Glutamatergic neuron (in vitro differentiated cells): Measurements from ENCODE around the gene PECR. TPM values are rescaled to one million over a fixed set of nuclear protein-coding genes. Genes with fewer than 3 reads are reported as not detected.

Experiments used
- DNase-seq: peaks from one replicate; pipeline ENCODE4 v3.0.0; 2022
- H3K27ac Mint-ChIP-seq: one replicate; pipeline ENCODE4 v1.8.0; 2020; ENCODE audit warnings: mild to moderate bottlenecking, mixed read lengths, inconsistent platforms; ENCODE audit not compliant: unreplicated experiment
- H3K27me3 Mint-ChIP-seq: one replicate; pipeline ENCODE4 v1.8.0; 2020; ENCODE audit warnings: mild to moderate bottlenecking, moderate library complexity, mixed read lengths, inconsistent platforms; ENCODE audit not compliant: unreplicated experiment
- H3K36me3 Mint-ChIP-seq: one replicate; pipeline ENCODE4 v1.8.0; 2020; ENCODE audit warnings: mild to moderate bottlenecking, mixed read lengths, inconsistent platforms; ENCODE audit not compliant: unreplicated experiment
- H3K4me1 Mint-ChIP-seq: one replicate; pipeline ENCODE4 v1.8.0; 2020; ENCODE audit warnings: mild to moderate bottlenecking, low read depth, mixed read lengths, inconsistent platforms; ENCODE audit not compliant: unreplicated experiment
- H3K4me3 Mint-ChIP-seq: one replicate; pipeline ENCODE4 v1.8.0; 2020; ENCODE audit warnings: mild to moderate bottlenecking, mixed read lengths, inconsistent platforms; ENCODE audit not compliant: unreplicated experiment
- H3K9me3 Mint-ChIP-seq: one replicate; pipeline ENCODE4 v1.8.0; 2020; ENCODE audit warnings: mild to moderate bottlenecking, moderate library complexity, mixed read lengths, inconsistent platforms; ENCODE audit not compliant: unreplicated experiment
- total RNA-seq: library from RNA; stranded (reverse); fragmentation: NEBNext Ultra II Directional; extraction: Animal tissue kit (Norgen Biotek cat#: 25700); gene quantifications from one replicate; pipeline ENCODE4 v1.2.1, GENCODE V29; 2021; ENCODE audit not compliant: unreplicated experiment
- TF ChIP-seq, protein P1 (sequence below): fragments of 200-600 bp; sonication (generic); IDR thresholded peaks from one replicate; pipeline ENCODE4 v1.5.0; 2021; ENCODE audit not compliant: partially characterized antibody, unreplicated experiment

PECR gene
- total RNA-seq, 1 donor from 2014 or later: 33.0 TPM

- no peaks in the 10 kb centered on the region for H3K36me3 Mint-ChIP-seq
- H3K27ac Mint-ChIP-seq: peak overlapping the region; percentile 99
- TF ChIP-seq, protein P1, sequence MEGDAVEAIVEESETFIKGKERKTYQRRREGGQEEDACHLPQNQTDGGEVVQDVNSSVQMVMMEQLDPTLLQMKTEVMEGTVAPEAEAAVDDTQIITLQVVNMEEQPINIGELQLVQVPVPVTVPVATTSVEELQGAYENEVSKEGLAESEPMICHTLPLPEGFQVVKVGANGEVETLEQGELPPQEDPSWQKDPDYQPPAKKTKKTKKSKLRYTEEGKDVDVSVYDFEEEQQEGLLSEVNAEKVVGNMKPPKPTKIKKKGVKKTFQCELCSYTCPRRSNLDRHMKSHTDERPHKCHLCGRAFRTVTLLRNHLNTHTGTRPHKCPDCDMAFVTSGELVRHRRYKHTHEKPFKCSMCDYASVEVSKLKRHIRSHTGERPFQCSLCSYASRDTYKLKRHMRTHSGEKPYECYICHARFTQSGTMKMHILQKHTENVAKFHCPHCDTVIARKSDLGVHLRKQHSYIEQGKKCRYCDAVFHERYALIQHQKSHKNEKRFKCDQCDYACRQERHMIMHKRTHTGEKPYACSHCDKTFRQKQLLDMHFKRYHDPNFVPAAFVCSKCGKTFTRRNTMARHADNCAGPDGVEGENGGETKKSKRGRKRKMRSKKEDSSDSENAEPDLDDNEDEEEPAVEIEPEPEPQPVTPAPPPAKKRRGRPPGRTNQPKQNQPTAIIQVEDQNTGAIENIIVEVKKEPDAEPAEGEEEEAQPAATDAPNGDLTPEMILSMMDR: no peak
- peak overlapping the region; percentile 86 for H3K4me3 Mint-ChIP-seq
- peak; percentile 36 for DNase-seq
- peaks cover 11% of the 10 kb centered on the region for H3K9me3 Mint-ChIP-seq
- peaks cover 32% of the 10 kb centered on the region for H3K4me1 Mint-ChIP-seq
- peaks cover 10% of the 10 kb centered on the region for H3K27me3 Mint-ChIP-seq
Measured at GRCh38 chr2:216107760-216108159, 26.2 kb upstream of the PECR start.

DNA sequence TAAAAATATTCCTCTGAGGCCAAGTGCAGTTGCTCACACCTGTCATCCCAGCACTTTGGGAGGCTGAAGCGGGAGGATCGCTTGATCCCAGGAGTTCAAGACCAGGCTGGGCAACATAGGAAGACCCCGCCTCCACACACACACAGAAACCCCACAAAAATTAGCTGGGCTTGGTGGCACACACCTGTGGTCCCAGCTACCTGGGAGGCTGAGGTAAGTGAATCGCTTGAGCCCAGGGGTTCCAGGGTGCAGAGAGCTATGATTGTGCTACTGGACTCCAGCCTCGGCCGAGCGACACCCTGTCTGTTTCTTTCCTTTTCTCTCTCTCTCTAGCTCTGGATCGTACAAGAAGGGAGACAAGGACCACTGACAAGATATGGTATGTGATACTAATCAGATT lies 25.7 kb upstream of the PECR start:
- Mint-ChIP-seq H3K27ac (peak overlapping the region; percentile 99), H3K4me3 (peak overlapping the region; percentile 86)
- TF ChIP-seq, protein P1: no peak

DNA sequence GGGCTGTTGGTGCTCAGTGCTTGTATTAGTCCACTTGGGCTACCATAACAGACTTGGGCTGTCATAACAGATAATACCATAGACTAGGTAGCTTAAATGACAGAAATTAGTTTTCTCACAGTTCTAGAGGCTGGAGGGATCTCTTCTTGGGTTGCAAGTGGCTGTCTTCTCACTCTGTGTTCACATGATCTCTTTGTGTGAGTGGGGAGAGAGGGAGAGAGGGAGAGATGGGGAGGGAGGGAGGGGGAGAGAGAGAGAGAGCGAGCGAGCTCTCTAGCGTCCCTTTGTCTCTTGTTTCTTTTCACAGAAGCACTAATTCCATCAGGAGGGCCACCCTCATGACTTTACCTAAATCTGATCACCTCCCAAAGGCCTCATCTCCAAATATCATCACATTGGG lies 23.1 kb upstream of the PECR start:
- Mint-ChIP-seq H3K36me3 (peaks cover 16% of the 10 kb centered on the region), H3K9me3 (peaks cover 11% of the 10 kb centered on the region), H3K4me1 (peaks cover 17% of the 10 kb centered on the region), H3K27me3 (peaks cover 14% of the 10 kb centered on the region), H3K4me3 (no peak overlapping the region), H3K27ac (no peak overlapping the region)
- TF ChIP-seq, protein P1: no peak
- no peak for DNase-seq

More for the DNA sequence above, 25.7 kb upstream of the PECR start:
- Mint-ChIP-seq H3K9me3 (peaks cover 11% of the 10 kb centered on the region), H3K36me3 (no peaks in the 10 kb centered on the region), H3K4me1 (peaks cover 32% of the 10 kb centered on the region), H3K27me3 (peaks cover 10% of the 10 kb centered on the region)
- no peak for DNase-seq

DNA sequence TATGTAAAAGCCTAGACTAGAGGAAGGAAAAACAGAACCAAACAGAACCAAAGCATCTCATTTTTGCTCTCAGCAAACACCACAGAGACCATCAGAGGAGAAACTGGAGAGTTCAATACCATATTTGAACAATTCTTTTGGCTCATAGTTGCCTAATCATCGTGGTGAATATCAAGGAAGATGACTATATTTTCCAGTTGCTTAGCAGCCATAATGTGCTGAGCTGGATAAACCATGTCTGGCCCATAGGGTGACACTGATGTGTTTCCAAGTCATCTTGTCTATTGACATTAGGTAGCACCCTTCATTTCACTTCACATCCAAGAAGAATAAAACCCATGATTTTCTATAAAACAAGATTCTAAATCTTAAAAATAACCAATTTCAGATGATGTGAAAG lies 21.6 kb upstream of the PECR start:
- H3K4me1 Mint-ChIP-seq: peaks cover 12% of the 10 kb centered on the region
- no peak overlapping the region for H3K27ac Mint-ChIP-seq
- peaks cover 5% of the 10 kb centered on the region for H3K9me3 Mint-ChIP-seq
- H3K27me3 Mint-ChIP-seq: peaks cover 8% of the 10 kb centered on the region
- H3K36me3 Mint-ChIP-seq: peaks cover 17% of the 10 kb centered on the region
- H3K4me3 Mint-ChIP-seq: no peak overlapping the region
- TF ChIP-seq, protein P1: no peak
- no peak for DNase-seq

GRCh38 chr2:216101109-216101508 lies 19.5 kb upstream of the PECR start:
- no peak for DNase-seq
- TF ChIP-seq, protein P1: no peak
- H3K27ac Mint-ChIP-seq: no peak overlapping the region
- H3K9me3 Mint-ChIP-seq: no peaks in the 10 kb centered on the region
- H3K4me1 Mint-ChIP-seq: peaks cover 6% of the 10 kb centered on the region
- H3K27me3 Mint-ChIP-seq: peaks cover 7% of the 10 kb centered on the region
- peaks cover 17% of the 10 kb centered on the region for H3K36me3 Mint-ChIP-seq
- H3K4me3 Mint-ChIP-seq: no peak overlapping the region
